Fibroblast of mammary gland (primary cell): Measurements from ENCODE around the gene SSPN.

Source experiments
- DNase-seq: peaks from one replicate; pipeline ENCODE4 v3.0.0-alpha.2; 2010; ENCODE audit warnings: low read depth
- H3K4me3 ChIP-seq: 2 replicates; pipeline ENCODE4 v1.5.1; 2011; ENCODE audit warnings: low read depth, mild to moderate bottlenecking, low read length, moderate library complexity; ENCODE audit not compliant: control insufficient read depth
- TF ChIP-seq, protein P1 (sequence below): conservative IDR thresholded peaks from 2 replicates; pipeline ENCODE4 v1.5.1; 2011; ENCODE audit warnings: low read depth, low read length, inconsistent platforms; ENCODE audit not compliant: control insufficient read depth, insufficient read depth

The SSPN gene

DNA sequence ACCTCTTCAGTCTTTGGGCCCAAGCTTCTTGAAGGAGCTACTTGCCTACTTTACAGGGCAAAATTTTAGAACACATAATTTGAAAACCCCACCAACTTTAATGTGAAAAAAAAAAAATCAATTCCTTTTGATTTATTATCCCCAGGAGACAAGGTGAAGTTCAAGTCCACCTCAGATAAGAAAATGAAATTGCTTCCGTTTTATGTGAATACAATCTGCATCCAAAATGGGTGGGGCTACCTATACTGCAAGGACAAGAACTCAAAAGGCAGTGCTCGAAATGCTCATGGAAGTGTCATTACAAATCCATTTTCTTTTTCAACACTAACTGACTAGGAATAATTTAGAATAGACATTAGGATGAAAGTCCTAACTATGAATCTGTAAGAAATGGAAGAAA is 45.7 kb downstream of the SSPN start:
- no peak for DNase-seq
- H3K4me3 ChIP-seq = no peak overlapping the region
- TF ChIP-seq, protein P1, sequence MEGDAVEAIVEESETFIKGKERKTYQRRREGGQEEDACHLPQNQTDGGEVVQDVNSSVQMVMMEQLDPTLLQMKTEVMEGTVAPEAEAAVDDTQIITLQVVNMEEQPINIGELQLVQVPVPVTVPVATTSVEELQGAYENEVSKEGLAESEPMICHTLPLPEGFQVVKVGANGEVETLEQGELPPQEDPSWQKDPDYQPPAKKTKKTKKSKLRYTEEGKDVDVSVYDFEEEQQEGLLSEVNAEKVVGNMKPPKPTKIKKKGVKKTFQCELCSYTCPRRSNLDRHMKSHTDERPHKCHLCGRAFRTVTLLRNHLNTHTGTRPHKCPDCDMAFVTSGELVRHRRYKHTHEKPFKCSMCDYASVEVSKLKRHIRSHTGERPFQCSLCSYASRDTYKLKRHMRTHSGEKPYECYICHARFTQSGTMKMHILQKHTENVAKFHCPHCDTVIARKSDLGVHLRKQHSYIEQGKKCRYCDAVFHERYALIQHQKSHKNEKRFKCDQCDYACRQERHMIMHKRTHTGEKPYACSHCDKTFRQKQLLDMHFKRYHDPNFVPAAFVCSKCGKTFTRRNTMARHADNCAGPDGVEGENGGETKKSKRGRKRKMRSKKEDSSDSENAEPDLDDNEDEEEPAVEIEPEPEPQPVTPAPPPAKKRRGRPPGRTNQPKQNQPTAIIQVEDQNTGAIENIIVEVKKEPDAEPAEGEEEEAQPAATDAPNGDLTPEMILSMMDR = no peak

DNA sequence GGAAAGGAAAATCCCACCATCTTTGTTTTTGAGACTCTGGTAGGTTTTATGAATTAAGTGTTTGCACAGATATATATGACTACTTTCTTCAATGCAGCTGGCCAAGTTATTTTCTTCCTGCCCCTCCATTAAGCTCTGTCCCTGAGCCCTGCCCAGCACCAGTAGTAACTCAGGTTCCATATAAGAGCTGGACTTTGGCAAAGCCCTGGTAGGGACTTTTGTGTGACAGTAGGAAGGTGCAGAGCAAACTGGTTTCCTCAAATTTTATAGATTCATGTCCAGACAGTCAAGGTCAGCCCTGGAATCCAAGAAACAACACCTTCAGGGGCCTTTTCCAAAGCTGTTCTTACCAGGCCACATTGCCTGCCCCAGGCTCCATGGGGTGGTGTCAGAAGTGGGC is 47.3 kb downstream of the SSPN start:
- no peak overlapping the region for H3K4me3 ChIP-seq
- TF ChIP-seq, protein P1 = no peak
- DNase-seq = no peak

DNA sequence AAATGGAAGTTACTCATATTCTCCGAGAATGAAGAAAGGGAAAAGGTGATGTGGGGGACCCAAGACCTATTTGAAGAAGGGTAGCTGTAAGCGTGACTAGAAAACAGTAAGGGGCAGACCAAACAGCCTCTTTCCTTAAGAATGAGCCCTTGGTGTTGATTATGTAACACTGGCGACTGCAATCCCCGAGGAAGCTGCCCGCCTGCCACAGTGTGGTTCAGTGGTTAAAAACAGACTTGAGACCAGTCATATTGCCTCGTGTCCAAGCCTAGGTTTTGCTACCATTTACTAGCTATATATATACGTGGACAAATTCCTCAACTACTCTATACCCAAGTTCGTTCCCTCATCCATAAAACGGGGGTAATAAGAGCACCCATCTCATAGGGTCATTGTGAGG is 49.1 kb downstream of the SSPN start:
- TF ChIP-seq, protein P1 = no peak

DNA sequence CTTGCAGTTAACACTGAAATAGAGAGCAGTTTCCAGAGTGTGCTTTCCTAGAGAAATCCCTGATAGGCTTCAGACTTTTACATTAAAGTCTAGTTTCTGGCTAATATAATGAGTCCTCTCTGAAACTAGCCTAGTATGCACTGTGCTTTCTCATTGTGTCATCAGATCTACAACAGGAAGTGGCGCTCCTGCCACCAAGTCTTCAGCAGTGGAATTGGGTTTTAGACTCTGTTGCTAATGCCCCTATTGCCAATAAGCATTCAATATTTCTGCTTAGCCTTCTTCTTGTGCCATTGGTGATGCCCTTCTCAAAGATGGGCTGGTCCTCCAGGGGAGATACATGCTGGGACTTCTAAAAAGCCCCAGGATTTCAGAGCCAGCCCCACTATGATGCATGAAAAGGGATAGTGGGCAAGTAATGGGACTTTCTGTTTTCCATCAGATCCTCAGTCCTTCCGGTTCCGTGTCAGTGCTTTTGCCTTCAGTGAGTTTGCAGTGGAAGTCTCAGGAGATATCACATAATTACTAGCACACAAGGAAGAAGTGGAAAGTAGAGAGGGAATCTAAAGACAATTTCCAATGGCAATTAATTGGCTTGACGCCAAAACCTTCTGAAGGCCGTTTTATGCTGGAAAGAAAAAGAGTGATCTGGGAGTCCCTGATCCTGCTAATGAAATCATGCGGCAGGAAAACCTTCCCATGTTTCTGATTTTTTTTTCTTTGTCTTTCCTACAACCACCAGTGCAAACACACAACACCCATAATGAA is 50.0 kb downstream of the SSPN start:
- no peak for DNase-seq
- H3K4me3 ChIP-seq = no peak overlapping the region
- TF ChIP-seq, protein P1 = no peak

More for the DNA sequence above, 49.1 kb downstream of the SSPN start:
- no peak overlapping the region for H3K4me3 ChIP-seq
- DNase-seq = no peak

DNA sequence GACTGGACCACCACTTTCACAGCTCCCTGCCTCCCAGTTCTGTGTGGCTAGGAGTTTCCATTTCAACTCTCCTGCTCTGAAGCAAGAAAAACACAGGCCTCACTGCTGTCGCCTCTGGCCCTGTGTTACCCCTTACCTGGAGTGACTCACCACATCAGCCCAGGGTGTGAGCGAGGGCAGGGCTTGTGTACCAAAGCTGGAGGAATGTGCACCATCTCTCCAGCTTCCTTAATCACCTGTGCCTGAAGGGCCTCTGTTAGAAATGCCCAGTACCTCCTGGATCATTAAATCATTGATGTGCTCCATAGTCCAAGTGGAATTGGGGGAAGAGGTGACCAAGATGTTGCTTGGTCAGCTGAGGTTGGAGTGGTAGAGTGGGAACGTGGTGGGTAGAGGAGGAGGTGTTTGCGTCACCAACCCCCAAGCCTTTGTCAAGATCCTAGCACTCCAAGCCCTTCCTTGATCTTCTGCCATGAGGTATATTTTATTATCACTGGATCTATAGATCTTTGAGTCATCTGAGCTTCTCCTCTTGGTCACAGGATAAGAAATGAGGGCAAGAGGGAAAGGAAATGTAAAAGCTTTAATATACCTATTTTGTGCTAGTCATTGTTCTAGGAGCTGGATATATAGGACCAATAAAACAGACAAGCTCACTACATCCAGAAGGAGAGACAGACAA is 51.3 kb downstream of the SSPN start:
- DNase-seq = no peak
- H3K4me3 ChIP-seq = no peak overlapping the region
- TF ChIP-seq, protein P1 = no peak

DNA sequence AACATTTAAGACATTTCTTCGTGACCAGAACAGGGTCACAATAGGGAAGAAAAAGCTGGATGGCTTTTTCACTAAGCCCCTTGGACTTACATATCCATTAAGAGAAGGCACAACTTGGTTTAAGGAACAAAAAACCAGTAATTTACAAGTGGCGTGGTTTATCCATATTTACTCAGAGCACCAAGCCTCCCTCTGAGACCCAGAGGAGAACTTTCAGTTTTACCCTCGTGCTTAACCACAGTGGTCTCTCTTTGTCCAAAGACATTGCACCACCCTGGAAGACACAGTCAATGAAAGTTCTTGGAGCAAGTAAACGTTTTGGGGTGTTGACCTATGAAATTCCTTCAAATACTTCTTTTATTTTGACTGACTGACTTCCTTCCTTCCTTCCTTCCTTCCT is 52.5 kb downstream of the SSPN start:
- DNase-seq = no peak
- TF ChIP-seq, protein P1 = no peak
- no peak overlapping the region for H3K4me3 ChIP-seq

DNA sequence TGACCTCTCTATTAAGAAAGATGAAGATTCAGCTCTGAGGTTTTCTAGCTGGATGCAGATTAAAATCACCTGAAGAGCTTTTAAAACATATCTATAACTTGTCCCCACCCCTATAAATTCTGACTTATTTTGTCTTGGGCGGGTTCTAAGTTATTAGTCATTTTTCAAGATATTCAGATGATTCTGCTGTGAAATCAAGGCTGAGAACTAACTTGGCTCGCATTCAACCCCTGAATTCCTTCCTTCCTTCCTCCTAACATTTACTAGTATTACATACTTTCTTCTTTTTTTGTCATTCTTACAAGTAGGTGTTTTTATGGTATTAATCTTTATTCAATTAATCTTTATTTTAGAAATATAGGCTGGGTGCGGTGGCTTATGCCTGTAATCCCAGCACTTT is 55.4 kb downstream of the SSPN start:
- DNase-seq = no peak
- no peak overlapping the region for H3K4me3 ChIP-seq
- TF ChIP-seq, protein P1 = no peak
